Smooth muscle cell (in vitro differentiated cells): ENCODE results near the gene CPPED1. TPM values are rescaled to one million over a fixed set of nuclear protein-coding genes. Genes with fewer than 3 reads are reported as not detected.

Experiments
- DNase-seq: peaks from one replicate; lab custom pipeline; 2025; ENCODE audit not compliant: unreplicated experiment; lab: John Stamatoyannopoulos, UW
- H2AFZ ChIP-seq: fragments of 200-600 bp; sonication (generic); 2 replicates; pipeline ENCODE4 v1.6.0; 2016; ENCODE audit warnings: antibody characterized with exemption, low read depth, mild to moderate bottlenecking
- H3F3A ChIP-seq: fragments of 200-600 bp; sonication (generic); 2 replicates; pipeline ENCODE4 v1.6.0; 2017; ENCODE audit warnings: antibody characterized with exemption, low read depth
- H3K27ac ChIP-seq: fragments of 200-600 bp; sonication (generic); 2 replicates; pipeline ENCODE4 v1.5.1; 2016; ENCODE audit warnings: low read depth, mild to moderate bottlenecking
- H3K27me3 ChIP-seq: fragments of 200-600 bp; sonication (generic); 2 replicates; pipeline ENCODE4 v1.6.1; 2016; ENCODE audit warnings: low read depth, mild to moderate bottlenecking
- H3K36me3 ChIP-seq: fragments of 200-600 bp; sonication (generic); 2 replicates; pipeline ENCODE4 v1.5.1; 2016; ENCODE audit warnings: low read depth
- H3K4me1 ChIP-seq: fragments of 200-600 bp; sonication (generic); 2 replicates; pipeline ENCODE4 v1.5.1; 2016; ENCODE audit warnings: low read depth
- H3K4me2 ChIP-seq: fragments of 200-600 bp; sonication (generic); 2 replicates; pipeline ENCODE4 v1.6.0; 2016; ENCODE audit warnings: mild to moderate bottlenecking
- H3K4me3 ChIP-seq: fragments of 200-600 bp; sonication (generic); 2 replicates; pipeline ENCODE4 v1.5.1; 2016; ENCODE audit warnings: mild to moderate bottlenecking
- H3K79me2 ChIP-seq: fragments of 200-600 bp; sonication (generic); 2 replicates; pipeline ENCODE4 v1.6.0; 2016; ENCODE audit warnings: low read depth, mild to moderate bottlenecking
- H3K9ac ChIP-seq: fragments of 200-600 bp; sonication (generic); 2 replicates; pipeline ENCODE4 v1.6.0; 2016; ENCODE audit warnings: low read depth
- H3K9me3 ChIP-seq: fragments of 200-600 bp; sonication (generic); replicated peaks from 2 replicates; pipeline ENCODE4 v1.5.1; 2016; ENCODE audit warnings: low read depth
- H4K20me1 ChIP-seq: fragments of 200-600 bp; sonication (generic); 2 replicates; pipeline ENCODE4 v1.6.0; 2016; ENCODE audit warnings: low read depth
- WGBS: methylation state at CpG from one replicate; pipeline ENCODE4 v1.1.7; 2016; ENCODE audit warnings: low lambda C conversion rate; 5-methylcytosine and 5-hydroxymethylcytosine counted together
- polyA plus RNA-seq: library from polyadenylated mRNA; unstranded; fragments of >200 nt; fragmentation: Nextera tagmentation; extraction: Ambion mirVana; gene quantifications from 2 replicates; pipeline ENCODE4 v1.2.1, GENCODE V29; 2016
- total RNA-seq: library from RNA; depleted of rRNA; stranded (reverse); fragments of >200 nt; gene quantifications from 2 replicates; pipeline ENCODE4 v1.2.3, GENCODE V29; 2014
- TF ChIP-seq, protein P1 (sequence below): fragments of 200-600 bp; sonication (generic); IDR thresholded peaks from 2 replicates; pipeline ENCODE4 v1.5.1; 2017; ENCODE audit warnings: borderline replicate concordance, mild to moderate bottlenecking, antibody characterized with exemption; ENCODE audit not compliant: insufficient read depth, poor library complexity, severe bottlenecking

CPPED1 gene
- total and polyA plus RNA-seq, 2 experiments from 2014 or later: 17.2 to 20.9 TPM

DNA sequence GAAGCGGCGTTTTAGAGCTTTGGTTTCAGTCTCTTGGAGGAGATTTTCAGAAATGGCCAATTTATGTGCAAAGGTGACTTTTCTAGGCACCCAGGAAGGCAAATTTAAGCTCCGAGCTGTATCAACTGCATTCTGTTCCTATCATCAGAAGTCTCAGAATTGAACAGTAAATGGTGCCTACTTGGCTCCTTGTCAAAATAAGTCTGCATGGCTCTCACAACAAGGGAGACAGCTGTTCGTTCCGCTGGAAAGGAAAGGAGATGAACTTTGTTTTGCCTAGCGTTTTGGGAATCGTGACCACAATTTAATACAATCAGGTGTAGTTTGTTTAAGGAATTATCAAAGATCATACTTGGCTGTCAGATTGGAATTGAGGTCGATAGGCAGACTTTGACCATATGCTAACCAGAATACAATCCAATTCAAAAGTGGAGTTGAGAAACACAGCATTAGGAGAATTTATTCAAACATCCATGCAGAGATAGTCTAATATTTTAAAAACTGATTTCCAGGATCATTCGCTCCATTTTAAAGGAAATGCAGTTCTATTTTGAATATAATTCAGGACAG lies 139.4 kb downstream of the CPPED1 start:
- H4K20me1 ChIP-seq: no peaks in the 10 kb centered on the region
- H3K9me3 ChIP-seq: peaks cover 8% of the 10 kb centered on the region
- H3K4me3 ChIP-seq: no peak overlapping the region
- no peaks in the 10 kb centered on the region for H3K4me1 ChIP-seq
- 96% methylated on average over 9 of the region's 9 CpGs for WGBS
- DNase-seq: no peak
- H2AFZ ChIP-seq: no peak overlapping the region
- no peak overlapping the region for H3K9ac ChIP-seq
- no peaks in the 10 kb centered on the region for H3K36me3 ChIP-seq
- H3K4me2 ChIP-seq: no peak overlapping the region
- H3F3A ChIP-seq: no peaks in the 10 kb centered on the region
- H3K27ac ChIP-seq: no peak overlapping the region
- no peaks in the 10 kb centered on the region for H3K79me2 ChIP-seq
- no peaks in the 10 kb centered on the region for H3K27me3 ChIP-seq
- TF ChIP-seq, protein P1, sequence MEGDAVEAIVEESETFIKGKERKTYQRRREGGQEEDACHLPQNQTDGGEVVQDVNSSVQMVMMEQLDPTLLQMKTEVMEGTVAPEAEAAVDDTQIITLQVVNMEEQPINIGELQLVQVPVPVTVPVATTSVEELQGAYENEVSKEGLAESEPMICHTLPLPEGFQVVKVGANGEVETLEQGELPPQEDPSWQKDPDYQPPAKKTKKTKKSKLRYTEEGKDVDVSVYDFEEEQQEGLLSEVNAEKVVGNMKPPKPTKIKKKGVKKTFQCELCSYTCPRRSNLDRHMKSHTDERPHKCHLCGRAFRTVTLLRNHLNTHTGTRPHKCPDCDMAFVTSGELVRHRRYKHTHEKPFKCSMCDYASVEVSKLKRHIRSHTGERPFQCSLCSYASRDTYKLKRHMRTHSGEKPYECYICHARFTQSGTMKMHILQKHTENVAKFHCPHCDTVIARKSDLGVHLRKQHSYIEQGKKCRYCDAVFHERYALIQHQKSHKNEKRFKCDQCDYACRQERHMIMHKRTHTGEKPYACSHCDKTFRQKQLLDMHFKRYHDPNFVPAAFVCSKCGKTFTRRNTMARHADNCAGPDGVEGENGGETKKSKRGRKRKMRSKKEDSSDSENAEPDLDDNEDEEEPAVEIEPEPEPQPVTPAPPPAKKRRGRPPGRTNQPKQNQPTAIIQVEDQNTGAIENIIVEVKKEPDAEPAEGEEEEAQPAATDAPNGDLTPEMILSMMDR: no peak

DNA sequence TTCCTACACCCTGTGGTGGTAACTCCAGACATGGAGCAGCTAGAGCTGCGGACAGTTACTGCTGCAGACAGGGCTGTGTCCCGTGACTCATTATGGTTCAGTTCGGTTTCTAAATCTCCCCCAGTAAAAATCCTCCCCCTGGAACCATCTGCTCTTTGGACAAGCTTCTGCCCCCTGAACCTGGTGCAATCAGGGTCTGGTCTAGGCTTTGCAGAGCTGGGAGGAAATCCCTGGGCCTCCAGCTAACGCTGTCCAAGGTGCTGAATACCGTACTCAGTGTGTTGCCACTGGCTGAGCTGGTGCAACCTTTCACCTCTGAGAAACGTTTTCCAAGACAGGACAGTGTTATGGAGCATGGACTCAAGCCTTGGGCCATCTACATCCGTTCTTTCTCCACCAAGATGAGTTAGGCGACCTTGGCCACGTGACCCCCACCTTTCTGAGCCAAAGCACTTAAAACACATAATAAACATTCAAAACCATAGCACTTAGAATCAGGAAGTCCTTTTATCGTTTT lies 142.0 kb downstream of the CPPED1 start:
- 38% methylated on average over 10 of the region's 10 CpGs for WGBS
- Histone ChIP-seq H3K36me3 (no peaks in the 10 kb centered on the region), H3K79me2 (no peaks in the 10 kb centered on the region), H3K4me2 (no peak overlapping the region), H4K20me1 (no peaks in the 10 kb centered on the region), H3K4me1 (no peaks in the 10 kb centered on the region), H2AFZ (no peak overlapping the region), H3K27me3 (no peaks in the 10 kb centered on the region), H3F3A (no peaks in the 10 kb centered on the region), H3K4me3 (no peak overlapping the region), H3K9ac (no peak overlapping the region), H3K27ac (no peak overlapping the region), H3K9me3 (no peaks in the 10 kb centered on the region)
- TF ChIP-seq, protein P1: no peak
- DNase-seq: peak; percentile 3

DNA sequence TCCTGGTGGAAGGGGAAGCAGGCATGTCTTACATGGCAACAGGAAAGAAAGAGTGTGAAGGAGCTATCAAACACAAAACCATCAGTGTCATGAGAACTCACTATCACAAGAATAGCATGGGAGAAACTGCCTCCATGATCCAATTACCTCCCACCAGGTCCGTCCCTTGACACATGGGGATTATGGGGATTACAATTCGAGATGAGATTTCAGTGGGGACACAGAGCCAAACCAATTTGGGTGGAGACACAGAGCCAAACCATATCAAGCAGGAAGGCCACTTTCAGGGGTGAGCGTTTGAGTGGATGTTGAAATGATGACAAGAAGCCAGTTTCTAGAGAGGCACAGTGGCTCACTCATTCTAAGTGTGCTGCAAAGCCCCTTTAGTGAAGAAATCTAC lies 143.8 kb downstream of the CPPED1 start:
- Histone ChIP-seq H3K4me2 (no peak overlapping the region), H3K79me2 (no peaks in the 10 kb centered on the region), H3K27me3 (no peaks in the 10 kb centered on the region), H4K20me1 (no peaks in the 10 kb centered on the region), H3K27ac (no peak overlapping the region), H3K36me3 (no peaks in the 10 kb centered on the region), H3K4me3 (no peak overlapping the region), H3K9me3 (no peaks in the 10 kb centered on the region), H3K9ac (no peak overlapping the region), H2AFZ (no peak overlapping the region), H3K4me1 (no peaks in the 10 kb centered on the region), H3F3A (no peaks in the 10 kb centered on the region)
- DNase-seq: no peak
- WGBS: 82% methylated on average over 3 of the region's 3 CpGs
- TF ChIP-seq, protein P1: no peak

DNA sequence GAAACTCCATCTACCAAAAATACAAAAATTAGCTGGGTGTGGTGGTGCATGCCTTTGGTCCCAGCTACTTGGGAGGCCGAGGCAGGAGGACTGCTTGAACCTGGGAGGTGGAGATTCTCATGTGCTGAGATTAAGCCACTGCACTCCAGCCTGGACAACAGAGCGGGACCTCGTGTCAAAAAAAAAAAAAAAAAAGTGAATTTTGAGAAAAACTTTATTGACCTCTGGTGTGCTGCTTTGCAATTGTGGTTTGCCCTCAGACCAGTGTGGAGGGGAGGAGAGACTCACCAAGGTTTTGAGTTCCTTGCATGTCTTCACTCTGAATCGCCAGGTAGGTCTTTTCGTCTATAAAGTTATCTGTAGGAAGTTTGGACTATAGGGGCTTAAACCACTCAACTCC lies 145.2 kb downstream of the CPPED1 start:
- no peak overlapping the region for H3K4me2 ChIP-seq
- H3K4me3 ChIP-seq: no peak overlapping the region
- TF ChIP-seq, protein P1: no peak
- H3K27me3 ChIP-seq: no peaks in the 10 kb centered on the region
- H2AFZ ChIP-seq: no peak overlapping the region
- no peaks in the 10 kb centered on the region for H3K9me3 ChIP-seq
- H3K4me1 ChIP-seq: no peaks in the 10 kb centered on the region
- H3K79me2 ChIP-seq: no peaks in the 10 kb centered on the region
- no peak overlapping the region for H3K27ac ChIP-seq
- H3F3A ChIP-seq: no peaks in the 10 kb centered on the region
- no peak overlapping the region for H3K9ac ChIP-seq
- H3K36me3 ChIP-seq: no peaks in the 10 kb centered on the region
- DNase-seq: no peak
- 94% methylated on average over 5 of the region's 5 CpGs for WGBS
- H4K20me1 ChIP-seq: no peaks in the 10 kb centered on the region
